Activated naive CD8-positive, alpha-beta T cell treated with anti-CD3 and anti-CD28 coated beads, Interleukin-2, amount 50 U/mL, for 24 hours (primary cell): ENCODE data around the gene CLDN9.

Experiments used
- ATAC-seq: fragments of 150-1000 bp; cut with Tn5 transposase; one replicate; pipeline ENCODE4 v1.10.0; 2021
- DNase-seq: peaks from one replicate; pipeline ENCODE4 v3.0.0; 2021
- H3K27ac Mint-ChIP-seq: one replicate; pipeline ENCODE4 v1.8.0; 2021; ENCODE audit warnings: mild to moderate bottlenecking, mixed read lengths
- H3K27me3 Mint-ChIP-seq: one replicate; pipeline ENCODE4 v1.8.0; 2021; ENCODE audit warnings: mixed read lengths
- H3K36me3 Mint-ChIP-seq: one replicate; pipeline ENCODE4 v1.8.0; 2021; ENCODE audit warnings: low read depth, mixed read lengths
- H3K4me1 Mint-ChIP-seq: one replicate; pipeline ENCODE4 v1.8.0; 2021; ENCODE audit warnings: mixed read lengths
- H3K4me3 Mint-ChIP-seq: one replicate; pipeline ENCODE4 v1.8.0; 2021; ENCODE audit warnings: mild to moderate bottlenecking, moderate library complexity, mixed read lengths
- H3K9me3 Mint-ChIP-seq: one replicate; pipeline ENCODE4 v1.8.0; 2021; ENCODE audit warnings: mixed read lengths

Gene CLDN9

DNA sequence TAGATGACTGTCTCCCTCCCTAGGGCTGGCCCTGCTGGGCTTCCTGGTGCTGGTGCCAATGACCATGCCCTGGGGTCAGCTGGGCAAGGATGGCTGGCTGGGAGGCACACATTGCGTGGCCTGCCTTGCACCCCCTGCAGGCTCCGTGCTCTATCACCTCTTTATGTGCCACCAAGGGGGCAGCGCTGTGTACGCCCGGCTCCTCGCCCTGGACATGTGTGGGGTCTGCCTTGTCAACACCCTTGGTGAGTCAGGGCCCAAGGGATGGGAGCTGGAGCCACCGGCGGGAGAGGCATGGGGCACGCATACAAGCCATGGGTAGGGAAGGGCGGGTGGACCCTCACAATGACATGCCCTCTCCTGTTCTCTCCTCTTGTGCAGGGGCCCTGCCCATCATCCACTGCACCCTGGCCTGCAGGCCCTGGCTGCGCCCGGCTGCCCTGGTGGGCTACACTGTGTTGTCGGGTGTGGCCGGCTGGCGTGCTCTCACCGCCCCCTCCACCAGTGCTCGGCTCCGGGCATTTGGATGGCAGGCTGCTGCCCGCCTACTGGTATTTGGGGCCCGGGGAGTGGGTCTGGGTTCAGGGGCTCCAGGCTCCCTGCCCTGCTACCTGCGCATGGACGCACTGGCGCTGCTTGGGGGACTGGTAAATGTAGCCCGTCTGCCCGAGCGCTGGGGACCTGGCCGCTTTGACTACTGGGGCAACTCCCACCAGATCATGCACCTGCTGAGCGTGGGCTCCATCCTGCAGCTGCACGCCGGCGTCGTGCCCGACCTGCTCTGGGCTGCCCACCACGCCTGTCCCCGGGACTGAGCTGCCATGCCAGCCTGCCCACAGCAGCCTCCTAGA lies 41.4 kb upstream of the CLDN9 start:
- ATAC-seq (no peak), DNase-seq (no peak)
- peaks cover 20% of the 10 kb centered on the region for H3K4me1 Mint-ChIP-seq
- no peak overlapping the region for H3K27ac Mint-ChIP-seq
- H3K4me3 Mint-ChIP-seq, result peak overlapping the region; percentile 74
- H3K36me3 Mint-ChIP-seq, result peaks cover 18% of the 10 kb centered on the region
- H3K27me3 Mint-ChIP-seq, result peaks cover 12% of the 10 kb centered on the region
- no peaks in the 10 kb centered on the region for H3K9me3 Mint-ChIP-seq

DNA sequence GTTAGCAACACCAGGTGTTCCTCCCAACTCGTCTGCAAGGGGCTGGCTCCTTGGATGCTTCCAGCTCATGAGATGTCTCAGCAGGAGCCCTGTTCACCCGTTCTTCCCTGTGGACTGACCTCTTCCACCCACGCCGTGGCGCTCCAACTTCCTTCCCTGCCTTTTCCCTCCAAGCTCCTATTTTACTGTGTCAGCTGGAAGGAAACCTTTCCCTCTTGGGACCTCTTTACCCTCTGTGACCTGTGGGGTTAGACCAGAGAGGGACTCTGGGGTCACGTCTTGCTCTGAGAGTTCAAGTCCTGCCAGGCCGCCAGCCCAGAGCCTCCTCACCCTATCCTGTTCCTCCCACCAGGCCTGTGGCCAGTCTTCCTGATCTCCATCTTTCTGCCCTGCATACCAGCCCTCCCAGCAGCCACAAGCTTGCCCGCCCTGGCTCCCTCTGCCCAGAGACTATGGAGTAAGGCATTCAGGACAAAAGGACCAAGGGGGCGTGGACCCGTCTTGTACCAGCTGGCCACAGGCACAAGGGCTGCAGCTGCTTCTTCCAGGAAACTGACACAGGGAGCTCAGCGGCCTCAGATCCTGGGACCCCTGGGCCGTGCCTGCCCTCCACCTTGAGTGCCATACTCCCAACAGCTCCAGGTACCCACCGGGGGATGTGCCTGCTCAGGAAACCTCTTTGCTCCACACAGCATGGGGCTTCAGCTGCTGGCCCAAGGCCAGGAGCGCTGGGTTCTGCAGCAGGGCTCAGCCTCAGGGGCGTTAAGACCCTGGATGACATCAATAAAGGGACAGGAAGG lies 40.5 kb upstream of the CLDN9 start:
- Mint-ChIP-seq H3K9me3 (no peaks in the 10 kb centered on the region), H3K27ac (peak overlapping the region; percentile 59), H3K36me3 (peaks cover 18% of the 10 kb centered on the region), H3K4me3 (peak overlapping the region; percentile 42), H3K4me1 (peaks cover 20% of the 10 kb centered on the region), H3K27me3 (peaks cover 10% of the 10 kb centered on the region)
- ATAC-seq, result no peak
- DNase-seq, result no peak

DNA sequence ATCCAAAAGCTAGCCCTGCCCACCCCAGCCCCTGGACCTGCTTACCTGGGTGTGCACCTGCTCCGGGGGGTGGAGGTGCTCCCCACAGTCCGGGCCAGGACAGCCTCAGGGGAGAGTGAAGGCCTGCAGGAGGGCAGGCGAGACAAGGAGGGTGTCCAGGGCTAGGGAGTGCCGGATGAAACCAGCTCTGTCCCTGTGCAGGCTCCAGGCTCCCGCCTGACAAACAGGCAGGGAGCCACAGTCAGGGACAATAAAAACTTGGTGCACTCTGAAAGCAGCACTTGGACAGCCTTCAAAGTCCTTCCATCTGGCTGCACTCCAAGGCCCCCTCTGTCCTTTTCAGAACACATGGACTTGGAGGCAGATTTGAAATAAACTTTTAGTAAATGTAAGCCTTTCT lies 39.6 kb upstream of the CLDN9 start:
- Mint-ChIP-seq H3K9me3 (no peaks in the 10 kb centered on the region), H3K27ac (no peak overlapping the region), H3K36me3 (peaks cover 25% of the 10 kb centered on the region), H3K27me3 (peaks cover 5% of the 10 kb centered on the region), H3K4me3 (no peak overlapping the region), H3K4me1 (peaks cover 17% of the 10 kb centered on the region)
- DNase-seq, result no peak
- ATAC-seq, result no peak

DNA sequence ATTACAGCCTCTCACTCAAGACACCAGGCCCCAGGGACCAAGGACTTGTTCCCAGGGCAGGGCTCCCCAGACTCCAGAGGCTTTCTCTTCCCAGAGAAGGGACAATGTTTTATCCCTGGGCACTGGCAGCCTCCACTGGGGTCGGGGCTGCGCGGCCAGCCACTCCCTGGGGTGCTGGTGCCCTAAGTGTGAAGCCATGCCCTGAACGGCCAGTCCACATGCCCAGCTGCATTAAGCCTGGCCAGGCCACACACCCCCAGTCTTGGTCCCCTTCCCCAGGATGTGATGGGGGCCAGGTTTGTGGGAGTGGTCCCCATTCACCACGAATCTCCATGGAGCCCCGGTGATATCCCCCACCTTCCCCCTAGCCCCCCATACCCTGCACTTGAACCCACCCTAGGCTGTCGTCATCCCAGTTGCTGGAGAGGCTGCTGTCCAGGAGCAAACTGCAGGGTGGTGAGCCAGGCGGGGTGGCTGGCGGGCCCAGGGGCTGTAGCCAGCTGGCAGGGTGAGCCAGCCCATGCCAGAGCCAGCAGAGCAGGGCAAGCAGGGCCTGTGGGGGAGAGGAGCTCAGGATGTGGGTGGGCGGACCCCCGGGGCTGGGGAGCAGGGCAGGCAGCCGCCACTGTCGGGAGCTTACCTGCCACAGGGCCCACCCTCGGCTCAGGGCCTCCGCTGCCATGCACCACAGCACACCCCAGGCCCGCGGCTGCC lies 39.0 kb upstream of the CLDN9 start:
- no peak overlapping the region for H3K4me3 Mint-ChIP-seq
- no peaks in the 10 kb centered on the region for H3K9me3 Mint-ChIP-seq
- H3K27ac Mint-ChIP-seq, result no peak overlapping the region
- peaks cover 28% of the 10 kb centered on the region for H3K36me3 Mint-ChIP-seq
- DNase-seq (no peak), ATAC-seq (no peak)
- peaks cover 10% of the 10 kb centered on the region for H3K4me1 Mint-ChIP-seq
- H3K27me3 Mint-ChIP-seq, result no peaks in the 10 kb centered on the region

DNA sequence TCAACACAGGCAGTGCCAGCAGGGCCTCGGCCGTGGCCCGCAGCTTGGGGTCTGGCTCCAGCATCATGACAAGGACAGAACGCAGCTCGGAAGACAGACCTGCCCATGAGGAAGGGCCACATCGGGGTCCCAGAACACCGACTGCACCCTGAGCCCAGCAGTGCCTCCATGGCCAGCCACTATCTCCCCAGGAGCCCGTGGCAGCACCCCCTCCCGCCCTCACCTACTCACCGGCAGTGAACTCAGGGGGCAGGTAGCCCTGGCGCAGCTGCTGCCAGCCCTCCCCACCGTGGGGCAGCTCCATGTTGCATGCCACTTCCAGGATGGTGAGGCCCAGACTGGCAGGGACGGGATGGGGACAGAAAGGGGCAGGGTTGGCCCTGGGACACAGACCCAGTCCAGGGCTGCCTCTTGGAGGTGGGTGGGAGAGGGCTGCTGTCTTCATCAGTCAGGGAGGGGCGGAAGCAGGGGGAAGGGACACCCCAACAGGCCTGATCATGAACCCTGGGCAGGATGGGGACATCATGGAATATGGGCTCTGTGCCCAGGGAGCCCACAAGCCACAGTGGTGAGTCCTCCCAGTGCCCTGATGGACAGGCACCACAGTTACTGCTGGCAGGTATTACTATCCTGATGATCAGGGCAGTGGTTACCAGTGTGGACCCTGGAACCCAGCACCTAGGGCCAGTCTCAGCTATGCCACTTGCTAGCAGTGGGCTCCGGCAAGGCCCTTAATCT lies 38.2 kb upstream of the CLDN9 start:
- H3K4me3 Mint-ChIP-seq, result no peak overlapping the region
- peaks cover 13% of the 10 kb centered on the region for H3K4me1 Mint-ChIP-seq
- no peaks in the 10 kb centered on the region for H3K9me3 Mint-ChIP-seq
- peaks cover 31% of the 10 kb centered on the region for H3K36me3 Mint-ChIP-seq
- DNase-seq, result no peak
- H3K27ac Mint-ChIP-seq, result no peak overlapping the region
- H3K27me3 Mint-ChIP-seq, result no peaks in the 10 kb centered on the region
- ATAC-seq, result no peak

DNA sequence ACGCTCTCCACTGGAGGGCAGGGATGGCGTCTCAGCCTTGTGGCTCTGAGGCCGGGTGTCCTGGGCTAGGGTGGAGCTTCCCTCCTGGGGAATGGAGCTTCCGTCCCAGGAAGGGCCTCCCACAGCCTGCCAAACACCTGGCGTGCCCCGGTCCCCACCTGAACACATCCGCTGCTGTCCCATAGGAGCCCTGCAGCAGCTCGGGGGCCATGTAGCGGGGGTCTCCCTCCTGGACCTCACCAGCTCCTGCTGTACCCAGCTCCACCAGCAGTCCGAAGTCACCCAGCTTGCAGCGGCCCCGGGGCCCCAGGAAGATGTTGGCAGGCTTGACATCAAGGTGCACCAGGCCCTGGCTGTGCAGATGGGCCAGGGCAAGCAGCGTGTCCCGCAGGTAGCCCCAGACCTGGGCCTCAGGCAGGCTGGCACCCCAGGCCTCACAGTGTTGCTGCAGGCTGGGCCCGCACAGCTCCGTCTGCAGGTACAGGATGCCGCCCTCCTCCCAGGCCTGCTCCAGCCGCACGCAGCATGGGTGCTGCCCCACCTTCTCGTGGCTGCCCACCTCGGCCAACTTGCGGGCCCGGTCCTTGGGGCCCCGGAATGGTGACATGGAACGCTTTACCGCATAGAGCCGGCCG lies 37.4 kb upstream of the CLDN9 start:
- Mint-ChIP-seq H3K4me1 (peaks cover 13% of the 10 kb centered on the region), H3K27me3 (no peaks in the 10 kb centered on the region), H3K4me3 (no peak overlapping the region), H3K27ac (no peak overlapping the region), H3K36me3 (peaks cover 31% of the 10 kb centered on the region), H3K9me3 (no peaks in the 10 kb centered on the region)
- DNase-seq (no peak), ATAC-seq (no peak)

DNA sequence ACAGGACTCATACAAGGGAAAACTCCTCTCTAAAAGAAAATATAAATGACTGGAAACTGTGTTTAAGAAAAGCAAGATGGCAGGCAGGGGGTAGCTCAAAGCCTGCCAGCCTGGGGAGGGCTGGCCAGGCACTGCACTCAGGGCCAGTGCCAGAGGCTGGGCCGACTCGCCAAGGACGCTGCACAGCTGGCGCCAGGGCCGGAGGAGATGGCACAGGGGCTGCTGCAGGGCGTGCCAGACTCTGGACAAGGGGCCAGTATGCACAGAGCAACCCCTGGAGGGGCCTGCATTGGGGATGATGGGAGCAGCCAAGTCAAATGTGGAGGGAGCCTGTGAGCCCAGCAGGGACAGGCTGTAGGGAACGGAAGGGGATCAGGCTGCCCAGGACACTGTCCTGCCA lies 36.5 kb upstream of the CLDN9 start:
- DNase-seq (no peak), ATAC-seq (no peak)
- H3K4me1 Mint-ChIP-seq, result peaks cover 9% of the 10 kb centered on the region
- H3K4me3 Mint-ChIP-seq, result no peak overlapping the region
- H3K27me3 Mint-ChIP-seq, result no peaks in the 10 kb centered on the region
- H3K36me3 Mint-ChIP-seq, result peaks cover 26% of the 10 kb centered on the region
- H3K27ac Mint-ChIP-seq, result no peak overlapping the region
- H3K9me3 Mint-ChIP-seq, result no peaks in the 10 kb centered on the region

DNA sequence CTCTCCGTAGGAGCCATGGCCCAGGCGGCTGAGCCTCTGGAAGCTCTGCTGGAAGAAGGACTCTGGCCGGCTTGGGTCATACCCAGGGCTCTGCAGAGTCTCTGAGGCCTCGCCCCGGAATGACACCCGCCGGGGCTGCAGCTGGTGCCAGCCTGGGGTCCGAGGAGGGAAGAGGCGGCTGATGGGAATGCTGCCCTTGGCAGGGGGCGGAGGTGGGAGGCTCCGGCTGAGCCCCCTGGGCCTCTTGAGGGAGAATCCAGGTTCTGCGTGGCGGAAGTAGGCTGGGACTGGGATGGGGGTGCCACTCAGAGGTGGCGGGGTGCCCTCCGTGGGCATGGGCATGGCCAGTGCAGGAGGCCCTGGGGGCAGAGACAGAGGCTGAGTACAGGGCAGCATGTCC lies 36.0 kb upstream of the CLDN9 start:
- Mint-ChIP-seq H3K4me3 (no peak overlapping the region), H3K27ac (no peak overlapping the region), H3K27me3 (no peaks in the 10 kb centered on the region), H3K36me3 (peaks cover 26% of the 10 kb centered on the region), H3K9me3 (no peaks in the 10 kb centered on the region), H3K4me1 (peaks cover 12% of the 10 kb centered on the region)
- no peak for ATAC-seq
- no peak for DNase-seq

DNA sequence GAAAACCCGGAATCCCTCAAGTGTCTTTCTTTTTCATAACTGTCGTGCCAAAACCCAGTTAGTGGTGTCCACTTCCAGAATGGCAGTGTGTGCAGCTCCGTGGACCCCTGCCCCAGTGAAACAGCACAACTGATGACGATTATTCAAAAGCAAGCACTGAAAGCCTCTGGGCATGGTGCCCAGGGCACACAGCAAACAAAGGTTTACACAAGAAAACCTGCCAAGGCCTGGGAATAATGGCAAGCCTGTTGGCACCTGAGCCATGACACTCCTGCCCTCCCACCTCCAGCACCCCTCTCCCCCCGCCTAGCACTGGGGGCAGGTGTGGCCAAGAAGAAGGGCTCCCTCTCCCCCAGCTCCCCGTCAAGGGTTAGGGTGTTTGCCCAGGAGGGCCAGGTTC lies 35.3 kb upstream of the CLDN9 start:
- peak overlapping the region; percentile 34 for H3K4me3 Mint-ChIP-seq
- H3K4me1 Mint-ChIP-seq, result peaks cover 13% of the 10 kb centered on the region
- no peak for ATAC-seq
- H3K27ac Mint-ChIP-seq, result no peak overlapping the region
- no peaks in the 10 kb centered on the region for H3K27me3 Mint-ChIP-seq
- no peaks in the 10 kb centered on the region for H3K9me3 Mint-ChIP-seq
- H3K36me3 Mint-ChIP-seq, result peaks cover 20% of the 10 kb centered on the region
- no peak for DNase-seq

DNA sequence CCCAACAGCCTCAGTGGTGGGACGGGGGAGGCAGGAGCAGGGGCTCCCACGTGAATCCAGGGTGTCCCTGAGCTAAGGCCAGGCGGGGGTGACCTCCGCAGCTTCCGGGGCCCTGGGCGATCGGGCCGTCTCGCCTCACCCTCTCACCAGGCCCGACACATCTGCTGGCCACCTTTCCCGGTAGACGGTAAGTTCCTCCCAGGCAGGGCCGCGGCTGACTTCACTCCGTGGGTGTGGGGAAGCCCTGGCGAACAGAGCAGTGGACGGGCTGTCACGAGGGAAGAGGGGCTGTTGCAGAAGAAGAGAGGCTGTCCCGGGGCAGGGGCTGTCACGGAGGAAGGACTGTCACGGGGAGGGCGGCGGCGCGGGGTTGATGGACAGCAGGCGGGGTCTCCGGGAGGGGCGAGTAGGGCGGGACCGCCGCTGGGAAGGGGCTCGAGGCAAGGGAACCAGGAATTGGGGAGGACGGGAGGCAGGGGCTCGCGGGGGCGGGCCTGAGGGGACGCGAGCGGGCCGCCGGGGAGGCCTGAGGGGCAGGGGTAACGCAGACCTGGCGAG lies 33.0 kb upstream of the CLDN9 start:
- ATAC-seq (peak; percentile 4), DNase-seq (peak; percentile 41)
- Mint-ChIP-seq H3K27me3 (no peaks in the 10 kb centered on the region), H3K36me3 (peaks cover 13% of the 10 kb centered on the region), H3K27ac (peak overlapping the region; percentile 73), H3K4me1 (peaks cover 18% of the 10 kb centered on the region), H3K4me3 (peak overlapping the region; percentile 86), H3K9me3 (no peaks in the 10 kb centered on the region)

DNA sequence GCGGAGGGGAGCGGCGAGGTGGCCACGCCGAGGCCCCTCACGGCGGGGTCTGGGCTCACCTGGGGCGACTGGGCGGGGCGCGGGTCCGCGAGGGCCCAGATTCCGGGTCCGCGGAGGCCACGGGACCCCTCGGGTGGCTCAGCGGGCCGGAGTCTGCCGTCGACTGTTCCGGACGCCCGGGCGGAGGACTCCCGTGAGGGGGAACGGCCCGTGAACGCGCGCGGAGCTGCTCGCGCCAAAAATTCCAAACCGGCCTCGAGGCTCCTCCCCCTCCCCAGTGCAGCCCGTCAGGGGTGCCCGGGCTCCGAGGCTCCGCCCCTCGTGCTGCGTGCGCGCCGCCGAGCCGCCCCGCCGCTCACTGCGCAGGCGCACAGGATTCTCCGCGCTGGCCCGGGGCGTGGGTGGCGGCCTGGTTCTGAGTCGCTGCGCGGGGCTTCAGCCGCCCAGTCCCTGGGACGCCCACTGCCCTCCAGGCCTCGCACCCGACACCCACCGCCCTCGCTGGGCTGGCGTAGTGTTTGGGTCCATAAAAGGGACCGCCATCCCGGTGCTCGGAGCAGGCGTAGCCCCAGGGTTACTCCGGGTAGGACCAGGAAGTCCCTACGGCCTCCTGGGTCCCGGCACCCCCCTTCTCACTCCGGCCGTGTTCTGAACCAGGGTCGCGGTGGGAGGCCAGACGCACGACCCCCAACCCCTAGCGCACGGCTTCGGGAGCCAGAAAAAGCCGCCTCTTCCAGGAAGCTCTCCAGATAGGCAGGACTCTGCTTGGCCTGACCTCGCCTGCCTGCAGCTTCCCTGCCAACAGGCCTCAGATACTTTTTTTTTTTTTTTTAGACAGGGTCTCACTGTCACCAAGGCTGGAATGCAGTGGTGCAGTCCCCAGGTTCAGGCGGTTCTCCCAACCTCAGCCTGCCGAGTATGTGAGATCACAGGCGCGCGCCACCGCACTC lies 32.2 kb upstream of the CLDN9 start, which contains the start of gene PKMYT1:
PKMYT1 (minus strand) TSS at position 220 of the 950 bp plus-strand sequence. CDS start 789 bp downstream, outside the sequence.
- Mint-ChIP-seq H3K36me3 (peaks cover 13% of the 10 kb centered on the region), H3K9me3 (no peaks in the 10 kb centered on the region), H3K4me1 (peaks cover 18% of the 10 kb centered on the region), H3K27ac (peak within 1 kb of the TSS; percentile 81), H3K4me3 (peak within 1 kb of the TSS; percentile 86), H3K27me3 (no peaks in the 10 kb centered on the region)
- ATAC-seq (peak; percentile 80), DNase-seq (peak; percentile 98)

DNA sequence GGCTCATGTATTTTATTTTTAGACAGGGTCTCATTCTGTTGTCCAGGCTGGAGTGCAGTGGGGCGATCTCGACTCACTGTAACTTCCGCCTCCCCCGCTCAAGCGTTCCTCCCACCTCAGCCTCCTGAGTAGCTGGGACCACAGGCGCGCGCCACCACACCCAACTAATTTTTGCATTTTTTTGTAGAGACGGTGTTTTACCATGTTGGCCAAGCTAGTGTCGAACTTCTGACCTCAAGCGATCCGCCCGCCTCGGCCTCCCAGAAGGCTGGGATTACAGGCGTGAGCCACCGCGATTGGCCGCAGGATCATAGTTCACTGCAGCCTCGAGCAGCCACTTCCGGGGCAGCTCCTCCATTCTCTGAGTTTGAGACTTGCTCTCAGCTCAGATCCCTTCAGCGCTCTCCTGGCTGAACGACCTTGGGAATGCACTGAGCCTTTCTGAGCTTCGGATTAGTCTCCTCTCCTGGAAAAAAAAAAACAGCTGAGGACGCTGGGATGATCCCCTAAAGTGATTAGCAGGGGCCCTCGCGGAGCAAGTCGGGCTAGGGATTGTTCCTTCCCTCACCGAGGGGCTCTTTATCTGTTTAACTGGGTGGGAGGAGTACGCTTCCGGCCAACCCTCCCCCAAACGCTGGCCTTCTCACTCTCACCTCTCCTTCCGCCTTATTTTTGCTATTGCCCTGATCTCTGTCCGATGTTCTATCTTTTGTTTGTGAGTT lies 31.4 kb upstream of the CLDN9 start:
- Mint-ChIP-seq H3K9me3 (no peaks in the 10 kb centered on the region), H3K27me3 (no peaks in the 10 kb centered on the region), H3K36me3 (peaks cover 13% of the 10 kb centered on the region), H3K4me3 (peak overlapping the region; percentile 86), H3K27ac (peak overlapping the region; percentile 81), H3K4me1 (peaks cover 18% of the 10 kb centered on the region)
- DNase-seq (no peak), ATAC-seq (no peak)
